Panc1 (cell line): ENCODE data around the gene RAPGEF3. TPM values are rescaled to one million over a fixed set of nuclear protein-coding genes. Genes with fewer than 3 reads are reported as not detected.

Experiments used
- ATAC-seq: fragments of 200-7000 bp; cut with Tn5 transposase; 2 replicates; pipeline ENCODE4 v1.9.1; 2020; ENCODE audit warnings: mild to moderate bottlenecking, moderate library complexity
- BruUV-seq: library from RNA; stranded (reverse); fragments of 400-500 nt; replicated peaks from 2 replicates; lab custom pipeline; 2021; lab: Mats Ljungman, UMichigan
- CTCF ChIA-PET: fragments of 300-600 bp; sonication (Branson Sonifier 250); formaldehyde crosslinking; loops from one replicate; lab custom pipeline; 2022; ENCODE audit warnings: antibody characterized with exemption; lab: Charles Lee
- POLR2A ChIA-PET: fragments of 300-600 bp; sonication (Branson Sonifier 250); formaldehyde crosslinking; loops from one replicate; lab custom pipeline; 2022; ENCODE audit warnings: antibody characterized with exemption; lab: Charles Lee
- DNase-seq: peaks from one replicate; pipeline ENCODE4 v3.0.0-alpha.2; 2010; ENCODE audit warnings: low read depth, low spot score
- H3K27ac ChIP-seq: 2 replicates; pipeline ENCODE4 v1.5.1; 2011; ENCODE audit warnings: mild to moderate bottlenecking, low read length, inconsistent platforms
- H3K27me3 ChIP-seq: fragments of 200-500 bp; sonication (Bioruptor generic); 2 replicates; pipeline ENCODE4 v1.6.0; 2014; ENCODE audit warnings: low read length, inconsistent platforms; ENCODE audit not compliant: control insufficient read depth, insufficient read depth
- H3K36me3 ChIP-seq: fragments of 200-500 bp; sonication (Bioruptor generic); 2 replicates; pipeline ENCODE4 v1.5.1; 2014; ENCODE audit warnings: inconsistent platforms, mild to moderate bottlenecking, low read length, moderate library complexity; ENCODE audit not compliant: control insufficient read depth, insufficient read depth
- H3K4me1 ChIP-seq: 2 replicates; pipeline ENCODE4 v1.5.1; 2011; ENCODE audit warnings: inconsistent platforms, mild to moderate bottlenecking, low read length, moderate library complexity; ENCODE audit not compliant: control insufficient read depth, insufficient read depth
- H3K4me3 ChIP-seq, 2 experiments: 2 replicates each; pipeline ENCODE4 v1.5.1; 2011 to 2012; ENCODE audit warnings: low read depth in 2 of 2, low read length in 2 of 2, mild to moderate bottlenecking in 2 of 2, inconsistent platforms in 1 of 2, moderate library complexity in 1 of 2
- H3K9me3 ChIP-seq: fragments of 200-500 bp; sonication (Bioruptor generic); 2 replicates; pipeline ENCODE4 v1.5.1; 2014; ENCODE audit warnings: low read depth, mild to moderate bottlenecking, inconsistent platforms, low read length, moderate library complexity; ENCODE audit not compliant: control insufficient read depth, insufficient read depth
- POLR2AphosphoS5 ChIP-seq: IDR thresholded peaks from 2 replicates; pipeline ENCODE4 v1.6.1; 2012; ENCODE audit warnings: mild to moderate bottlenecking, low read depth, low read length, moderate library complexity
- SIN3A ChIP-seq: IDR thresholded peaks from 2 replicates; pipeline ENCODE4 v1.6.1; 2012; ENCODE audit warnings: low read depth, mild to moderate bottlenecking, low read length, moderate library complexity, borderline replicate concordance; ENCODE audit not compliant: insufficient read depth
- TCF7L2 ChIP-seq: IDR thresholded peaks from 2 replicates; pipeline ENCODE4 v1.6.1; 2011; ENCODE audit warnings: mild to moderate bottlenecking, low read depth, low read length, inconsistent platforms
- in situ Hi-C: cut with HindIII; loops from 2 replicates; pipeline ENCODE4 v1.10.0; 2016; ENCODE audit warnings: low sequenced_read_pairs, low pct_unique_long_range_greater_than_20kb
- intact Hi-C: fragments of 100-400 bp; cut with micrococcal nuclease; formaldehyde crosslinking; loops from one replicate; pipeline ENCODE4 v1.10.0; 2022; ENCODE audit not compliant: unreplicated experiment
- total RNA-seq: library from RNA; stranded (reverse); gene quantifications from one replicate; pipeline ENCODE4 v1.2.1, GENCODE V29; 2021; ENCODE audit not compliant: unreplicated experiment
- TF ChIP-seq, protein P1 (sequence below): fragments of 450-650 bp; IDR thresholded peaks from 2 replicates; pipeline ENCODE4 v1.5.1; 2017; ENCODE audit warnings: mild to moderate bottlenecking
- TF ChIP-seq, protein P2 (sequence below), 2 experiments: IDR thresholded peaks; 2 replicates each; pipeline ENCODE4 v1.6.1; 2011 to 2012; ENCODE audit warnings: low read depth in 2 of 2, control low read depth in 1 of 2, low read length in 1 of 2, mild to moderate bottlenecking in 1 of 2, moderate library complexity in 1 of 2; ENCODE audit not compliant: insufficient read depth in 1 of 2

RAPGEF3 gene
- total RNA-seq, 1 experiment from 2014 or later, result 5.8 TPM

DNA sequence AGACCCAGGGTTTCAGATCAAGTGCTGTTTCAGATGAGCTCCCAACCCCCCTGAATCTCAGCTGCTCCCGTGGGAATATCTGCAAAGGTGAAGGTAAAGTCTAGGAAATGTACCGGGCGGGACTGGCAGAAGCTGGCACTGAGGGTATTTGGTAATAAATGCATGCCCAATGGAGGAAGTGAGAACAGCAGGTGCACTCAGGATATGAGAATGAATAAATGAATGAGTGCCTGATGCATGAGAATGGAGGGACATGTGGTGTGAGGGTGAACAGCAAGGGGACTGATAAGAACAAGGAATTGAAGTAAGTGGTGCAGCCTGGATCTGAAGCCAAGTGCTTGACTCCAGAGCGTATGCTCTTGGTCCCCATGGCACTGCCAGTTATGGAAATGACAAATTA is 11.6 kb downstream of the RAPGEF3 start:
- Histone ChIP-seq H3K27me3 (no peaks in the 10 kb centered on the region), H3K4me3 (no peak overlapping the region), H3K27ac (no peak overlapping the region), H3K36me3 (no peaks in the 10 kb centered on the region), H3K9me3 (no peaks in the 10 kb centered on the region), H3K4me1 (no peaks in the 10 kb centered on the region)
- ChIA-PET POLR2A (no interaction called here), CTCF (no interaction called here)
- no peak for TF ChIP-seq TCF7L2
- TF ChIP-seq, protein P1, sequence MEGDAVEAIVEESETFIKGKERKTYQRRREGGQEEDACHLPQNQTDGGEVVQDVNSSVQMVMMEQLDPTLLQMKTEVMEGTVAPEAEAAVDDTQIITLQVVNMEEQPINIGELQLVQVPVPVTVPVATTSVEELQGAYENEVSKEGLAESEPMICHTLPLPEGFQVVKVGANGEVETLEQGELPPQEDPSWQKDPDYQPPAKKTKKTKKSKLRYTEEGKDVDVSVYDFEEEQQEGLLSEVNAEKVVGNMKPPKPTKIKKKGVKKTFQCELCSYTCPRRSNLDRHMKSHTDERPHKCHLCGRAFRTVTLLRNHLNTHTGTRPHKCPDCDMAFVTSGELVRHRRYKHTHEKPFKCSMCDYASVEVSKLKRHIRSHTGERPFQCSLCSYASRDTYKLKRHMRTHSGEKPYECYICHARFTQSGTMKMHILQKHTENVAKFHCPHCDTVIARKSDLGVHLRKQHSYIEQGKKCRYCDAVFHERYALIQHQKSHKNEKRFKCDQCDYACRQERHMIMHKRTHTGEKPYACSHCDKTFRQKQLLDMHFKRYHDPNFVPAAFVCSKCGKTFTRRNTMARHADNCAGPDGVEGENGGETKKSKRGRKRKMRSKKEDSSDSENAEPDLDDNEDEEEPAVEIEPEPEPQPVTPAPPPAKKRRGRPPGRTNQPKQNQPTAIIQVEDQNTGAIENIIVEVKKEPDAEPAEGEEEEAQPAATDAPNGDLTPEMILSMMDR, result no peak
- TF ChIP-seq, protein P2, sequence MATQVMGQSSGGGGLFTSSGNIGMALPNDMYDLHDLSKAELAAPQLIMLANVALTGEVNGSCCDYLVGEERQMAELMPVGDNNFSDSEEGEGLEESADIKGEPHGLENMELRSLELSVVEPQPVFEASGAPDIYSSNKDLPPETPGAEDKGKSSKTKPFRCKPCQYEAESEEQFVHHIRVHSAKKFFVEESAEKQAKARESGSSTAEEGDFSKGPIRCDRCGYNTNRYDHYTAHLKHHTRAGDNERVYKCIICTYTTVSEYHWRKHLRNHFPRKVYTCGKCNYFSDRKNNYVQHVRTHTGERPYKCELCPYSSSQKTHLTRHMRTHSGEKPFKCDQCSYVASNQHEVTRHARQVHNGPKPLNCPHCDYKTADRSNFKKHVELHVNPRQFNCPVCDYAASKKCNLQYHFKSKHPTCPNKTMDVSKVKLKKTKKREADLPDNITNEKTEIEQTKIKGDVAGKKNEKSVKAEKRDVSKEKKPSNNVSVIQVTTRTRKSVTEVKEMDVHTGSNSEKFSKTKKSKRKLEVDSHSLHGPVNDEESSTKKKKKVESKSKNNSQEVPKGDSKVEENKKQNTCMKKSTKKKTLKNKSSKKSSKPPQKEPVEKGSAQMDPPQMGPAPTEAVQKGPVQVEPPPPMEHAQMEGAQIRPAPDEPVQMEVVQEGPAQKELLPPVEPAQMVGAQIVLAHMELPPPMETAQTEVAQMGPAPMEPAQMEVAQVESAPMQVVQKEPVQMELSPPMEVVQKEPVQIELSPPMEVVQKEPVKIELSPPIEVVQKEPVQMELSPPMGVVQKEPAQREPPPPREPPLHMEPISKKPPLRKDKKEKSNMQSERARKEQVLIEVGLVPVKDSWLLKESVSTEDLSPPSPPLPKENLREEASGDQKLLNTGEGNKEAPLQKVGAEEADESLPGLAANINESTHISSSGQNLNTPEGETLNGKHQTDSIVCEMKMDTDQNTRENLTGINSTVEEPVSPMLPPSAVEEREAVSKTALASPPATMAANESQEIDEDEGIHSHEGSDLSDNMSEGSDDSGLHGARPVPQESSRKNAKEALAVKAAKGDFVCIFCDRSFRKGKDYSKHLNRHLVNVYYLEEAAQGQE (IDR thresholded peaks at IDR 0.05; ENCODE audit: insufficient read depth in 1 of 2, low read depth in 2 of 2, low read length in 1 of 2), result no peak
- TF ChIP-seq POLR2AphosphoS5, result no peak
- no peak for TF ChIP-seq SIN3A
- intact Hi-C loops (no loop called here), in situ Hi-C loops (no loop called here)
- ATAC-seq (no peak), DNase-seq (no peak)
- no TSS peak for BruUV-seq

DNA sequence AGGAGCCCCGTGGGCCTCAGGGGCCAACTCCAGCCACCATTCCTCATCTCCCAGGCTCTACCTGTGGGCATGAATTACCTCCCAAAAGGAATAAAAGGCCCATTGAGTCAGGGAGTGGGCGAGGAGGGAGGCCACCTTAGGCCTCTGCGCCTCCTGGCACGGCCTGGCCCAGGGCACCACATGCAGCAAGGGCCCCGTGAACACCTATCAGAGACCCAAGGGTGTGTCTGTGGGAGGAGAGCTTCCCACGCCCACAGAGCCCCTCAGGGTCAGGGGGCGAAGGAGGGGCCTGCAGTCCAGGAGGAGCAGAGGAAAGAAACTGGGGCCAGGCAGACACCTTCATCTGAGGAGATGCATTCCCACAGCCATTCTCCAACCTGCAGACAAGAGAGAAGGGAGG is 12.2 kb downstream of the RAPGEF3 start:
- Histone ChIP-seq H3K27me3 (no peaks in the 10 kb centered on the region), H3K36me3 (no peaks in the 10 kb centered on the region), H3K4me1 (no peaks in the 10 kb centered on the region), H3K27ac (no peak overlapping the region), H3K4me3 (no peak overlapping the region), H3K9me3 (no peaks in the 10 kb centered on the region)
- no TSS peak for BruUV-seq
- no peak for TF ChIP-seq SIN3A
- no peak for TF ChIP-seq TCF7L2
- no peak for TF ChIP-seq POLR2AphosphoS5
- TF ChIP-seq, protein P2 (IDR thresholded peaks at IDR 0.05; ENCODE audit: insufficient read depth in 1 of 2, low read depth in 2 of 2, low read length in 1 of 2), result no peak
- TF ChIP-seq, protein P1, result no peak
- POLR2A ChIA-PET, result no interaction called here
- intact Hi-C loops (no loop called here), in situ Hi-C loops (no loop called here)
- ATAC-seq, result no peak
- CTCF ChIA-PET, result no interaction called here
- DNase-seq, result no peak
